Lower leg skin (tissue), 3 donors: ENCODE results near the gene SLC35A1.

Experiments used
- POLR2A ChIP-seq, 2 donors: fragments of 450-650 bp; IDR thresholded peaks; one replicate each; pipeline ENCODE4 v1.6.1; 2016 to 2017; ENCODE audit warnings: antibody characterized with exemption in 2 of 2, mild to moderate bottlenecking in 1 of 2, moderate library complexity in 1 of 2
- TF ChIP-seq, protein P1 (sequence below), 3 donors: fragments of 450-650 bp; IDR thresholded peaks; one replicate each; pipeline ENCODE4 v1.5.1; 2016; ENCODE audit warnings: antibody characterized with exemption in 3 of 3, mild to moderate bottlenecking in 3 of 3, moderate library complexity in 2 of 3

DNA sequence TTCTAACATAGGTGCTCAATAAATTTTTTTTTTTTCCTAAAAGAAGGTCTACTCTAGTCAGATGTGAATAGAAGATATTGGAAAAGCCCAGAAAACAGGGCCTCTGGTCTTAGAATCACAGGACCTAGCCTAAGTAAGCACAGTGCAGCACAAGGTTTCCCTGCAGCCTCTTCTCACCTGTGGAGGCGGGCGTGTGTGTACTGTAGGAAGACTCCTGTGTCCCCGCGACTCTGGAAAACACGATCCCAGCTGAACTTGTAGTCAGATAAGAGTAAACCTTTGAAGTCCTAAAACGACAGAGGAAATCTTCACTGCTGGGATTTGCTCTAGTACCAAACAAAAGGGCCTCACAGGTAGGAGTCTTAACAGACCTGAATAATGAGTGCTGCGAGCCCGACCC, 45.7 kb downstream of the SLC35A1 start:
- TF ChIP-seq, protein P1, sequence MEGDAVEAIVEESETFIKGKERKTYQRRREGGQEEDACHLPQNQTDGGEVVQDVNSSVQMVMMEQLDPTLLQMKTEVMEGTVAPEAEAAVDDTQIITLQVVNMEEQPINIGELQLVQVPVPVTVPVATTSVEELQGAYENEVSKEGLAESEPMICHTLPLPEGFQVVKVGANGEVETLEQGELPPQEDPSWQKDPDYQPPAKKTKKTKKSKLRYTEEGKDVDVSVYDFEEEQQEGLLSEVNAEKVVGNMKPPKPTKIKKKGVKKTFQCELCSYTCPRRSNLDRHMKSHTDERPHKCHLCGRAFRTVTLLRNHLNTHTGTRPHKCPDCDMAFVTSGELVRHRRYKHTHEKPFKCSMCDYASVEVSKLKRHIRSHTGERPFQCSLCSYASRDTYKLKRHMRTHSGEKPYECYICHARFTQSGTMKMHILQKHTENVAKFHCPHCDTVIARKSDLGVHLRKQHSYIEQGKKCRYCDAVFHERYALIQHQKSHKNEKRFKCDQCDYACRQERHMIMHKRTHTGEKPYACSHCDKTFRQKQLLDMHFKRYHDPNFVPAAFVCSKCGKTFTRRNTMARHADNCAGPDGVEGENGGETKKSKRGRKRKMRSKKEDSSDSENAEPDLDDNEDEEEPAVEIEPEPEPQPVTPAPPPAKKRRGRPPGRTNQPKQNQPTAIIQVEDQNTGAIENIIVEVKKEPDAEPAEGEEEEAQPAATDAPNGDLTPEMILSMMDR (IDR thresholded peaks at IDR 0.05) = no peak
- TF ChIP-seq POLR2A (IDR thresholded peaks at IDR 0.05) = no peak
